K562 (cell line): ENCODE measurements around the gene MFSD6. TPM values are rescaled to one million over a fixed set of nuclear protein-coding genes. Genes with fewer than 3 reads are reported as not detected.

ENCODE experiments used
- ATF1 ChIP-seq, 2 experiments: fragments of 450-650 bp in 1 of 2; IDR thresholded peaks; 2 replicates each; pipeline ENCODE4 v1.6.1; 2016; ENCODE audit warnings: missing compliant biosample characterization in 1 of 2, missing genetic modification characterization in 1 of 2
- CCNT2 ChIP-seq: IDR thresholded peaks from 2 replicates; pipeline ENCODE4 v1.6.1; 2011; ENCODE audit warnings: borderline replicate concordance, low read depth, mild to moderate bottlenecking, moderate library complexity, mixed read lengths, low read length; ENCODE audit not compliant: insufficient read length; ENCODE audit errors: extremely low read depth
- NBN ChIP-seq: fragments of 450-650 bp; IDR thresholded peaks from 2 replicates; pipeline ENCODE4 v1.6.1; 2016; ENCODE audit warnings: low read depth, mild to moderate bottlenecking
- NONO ChIP-seq, 2 experiments: fragments of 200-400 bp in 1 of 2; fragments of 450-650 bp in 1 of 2; formaldehyde crosslinking in 1 of 2; IDR thresholded peaks; 2 replicates each; pipeline ENCODE4 v1.6.1; 2017; ENCODE audit warnings: low read depth in 2 of 2, mild to moderate bottlenecking in 2 of 2, moderate library complexity in 2 of 2, low read length in 1 of 2
- PHF8 ChIP-seq: fragments of 200-600 bp; sonication (generic); IDR thresholded peaks from 2 replicates; pipeline ENCODE4 v1.6.1; 2012; ENCODE audit warnings: mixed run types, mild to moderate bottlenecking, inconsistent platforms, low read length, moderate library complexity, borderline replicate concordance
- TCF3 ChIP-seq: sonication (generic); formaldehyde crosslinking; IDR thresholded peaks from 2 replicates; pipeline ENCODE4 v1.4.0; 2020; ENCODE audit warnings: mild to moderate bottlenecking, missing genetic modification reagents
- TOE1 ChIP-seq, 2 experiments: fragments of 450-650 bp in 1 of 2; sonication (generic) in 1 of 2; formaldehyde crosslinking in 1 of 2; IDR thresholded peaks; 2 replicates each; pipeline versions ENCODE4 v1.7.1 to v1.8.0; 2016 to 2022; ENCODE audit warnings: borderline replicate concordance in 2 of 2, mild to moderate bottlenecking in 2 of 2, antibody characterized with exemption in 1 of 2, inconsistent platforms in 1 of 2, low read depth in 1 of 2, missing genetic modification reagents in 1 of 2, moderate library complexity in 1 of 2
- ZBTB8A ChIP-seq: fragments of 450-650 bp; IDR thresholded peaks from 2 replicates; pipeline ENCODE4 v1.6.1; 2018; ENCODE audit warnings: mild to moderate bottlenecking, moderate library complexity; ENCODE audit not compliant: partially characterized antibody
- ZFP36 ChIP-seq: fragments of 150-350 bp; IDR thresholded peaks from 2 replicates; pipeline ENCODE4 v1.6.1; 2018; ENCODE audit warnings: low read length, low read depth; ENCODE audit not compliant: partially characterized antibody
- ZNF274 ChIP-seq: IDR thresholded peaks from 2 replicates; pipeline ENCODE4 v1.6.1; 2011; ENCODE audit warnings: low read depth, mild to moderate bottlenecking, low read length, moderate library complexity, borderline replicate concordance
- ZNF778 ChIP-seq: fragments of 450-650 bp; formaldehyde crosslinking; IDR thresholded peaks from 2 replicates; pipeline ENCODE4 v1.4.0; 2020; ENCODE audit warnings: mild to moderate bottlenecking, moderate library complexity
- polyA plus RNA-seq, 8 experiments: library from polyadenylated mRNA; depleted of rRNA in 4 of 8; stranded (reverse) in 5 of 8; unstranded in 3 of 8; fragments of >200 nt; fragmentation: Nextera tagmentation in 2 of 8; fragmentation: Illumina TruSeq in 1 of 8; extraction: Ambion mirVana in 2 of 8; extraction: Trizol in 1 of 8; gene quantifications; 2 replicates each; pipeline versions ENCODE4 v1.2.1 to v1.2.3, GENCODE V29; 2011 to 2014; ENCODE audit warnings: inconsistent platforms in 1 of 8, missing spikeins in 1 of 8
- total RNA-seq, 7 experiments: library from RNA; depleted of rRNA in 6 of 7; stranded (reverse); fragments of >200 nt in 6 of 7; fragmentation: Illumina TruSeq in 2 of 7; extraction: Trizol in 2 of 7; gene quantifications; 2 replicates each; pipeline versions ENCODE4 v1.2.1 to v1.2.3, GENCODE V29; 2011 to 2021; ENCODE audit warnings: low replicate concordance in 1 of 7
- TF ChIP-seq, protein P1 (sequence below), 2 experiments: IDR thresholded peaks; 2 replicates each; pipeline ENCODE4 v1.6.1; 2011; ENCODE audit warnings: borderline replicate concordance in 1 of 2, control low read depth in 1 of 2, low read depth in 1 of 2, low read length in 1 of 2, mild to moderate bottlenecking in 1 of 2, mixed read lengths in 1 of 2, moderate library complexity in 1 of 2; ENCODE audit not compliant: insufficient read depth in 1 of 2, insufficient read length in 1 of 2, poor library complexity in 1 of 2, severe bottlenecking in 1 of 2; ENCODE audit errors: extremely low read depth in 1 of 2
- TF ChIP-seq, protein P2 (sequence below), 2 experiments: fragments of 450-650 bp in 1 of 2; sonication (generic) in 1 of 2; formaldehyde crosslinking in 1 of 2; IDR thresholded peaks in 1 of 2; conservative IDR thresholded peaks in 1 of 2; 2 replicates each; pipeline versions ENCODE4 v1.6.1 to v1.8.1; 2016 to 2023; ENCODE audit warnings: mild to moderate bottlenecking in 2 of 2, moderate library complexity in 2 of 2, inconsistent platforms in 1 of 2, missing genetic modification reagents in 1 of 2
- TF ChIP-seq, protein P3 (sequence below): sonication (generic); formaldehyde crosslinking; IDR thresholded peaks from 2 replicates; pipeline ENCODE4 v1.8.0; 2023; ENCODE audit warnings: mild to moderate bottlenecking, missing genetic modification reagents
- TF ChIP-seq, protein P4 (sequence below): fragments of 250-450 bp; sonication (Bioruptor Pico); IDR thresholded peaks from 2 replicates; pipeline ENCODE4 v1.9.0; 2021; ENCODE audit warnings: mild to moderate bottlenecking, inconsistent platforms

MFSD6 gene
- total and polyA plus RNA-seq, 9 of the 15 experiments (the other 6 are each of a cell fraction or from before 2014, with no cell fraction given), result 1.1 to 7.9 (median 4.4) TPM

DNA sequence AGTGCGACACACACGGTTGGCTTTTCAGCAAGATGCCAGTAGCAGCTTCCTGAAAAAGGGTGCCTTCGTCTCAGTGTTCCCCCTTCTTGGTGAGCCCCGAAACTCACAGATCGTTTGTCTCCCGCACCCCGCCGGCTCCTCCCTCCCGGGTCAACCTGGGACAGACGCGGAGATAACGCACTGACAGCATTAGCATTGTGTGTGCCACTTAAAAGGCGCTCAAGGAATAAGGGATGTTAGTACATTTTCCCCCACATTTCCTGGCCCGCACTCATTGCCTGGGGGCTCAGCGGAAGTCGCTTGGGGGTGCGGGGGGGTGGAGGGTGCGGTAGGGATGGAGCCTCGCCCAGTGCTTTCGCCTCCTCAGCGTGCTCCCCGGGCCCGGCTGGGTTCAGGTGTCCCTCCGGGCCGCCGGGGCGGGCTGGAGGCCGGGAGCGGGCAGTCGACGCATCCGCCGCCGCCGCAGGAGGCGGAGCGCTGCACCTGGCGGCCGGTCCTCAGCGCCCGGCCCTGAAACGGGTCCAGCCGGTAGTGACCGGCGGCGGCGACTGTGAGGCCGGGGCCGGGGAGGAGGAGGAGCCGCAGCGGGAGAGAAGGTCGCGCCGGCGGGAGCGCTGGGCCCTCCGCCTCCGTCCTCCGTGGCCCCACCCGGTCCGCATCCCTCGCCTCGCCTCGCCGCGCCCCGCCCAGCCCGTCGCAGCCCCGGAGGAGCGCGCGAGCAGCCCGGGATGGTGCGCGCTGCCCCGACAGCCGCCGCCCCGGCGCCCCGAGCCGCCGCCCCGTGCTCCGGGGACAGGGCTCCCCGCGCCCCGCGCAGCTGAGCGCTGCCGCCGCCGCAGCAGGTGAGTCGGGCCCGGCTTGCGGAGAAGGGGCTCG is at the start of gene MFSD6 (continued):
- TF ChIP-seq ZFP36, result no peak
- TF ChIP-seq TOE1 (IDR thresholded peaks at IDR 0.05; ENCODE audit: borderline replicate concordance), result no peak
- no peak for TF ChIP-seq TOE1 (CRISPR knock-in tag; IDR thresholded peaks at IDR 0.05; ENCODE audit: borderline replicate concordance, low read depth)
- no peak for TF ChIP-seq TCF3 (CRISPR knock-in tag)
- TF ChIP-seq, protein P1, sequence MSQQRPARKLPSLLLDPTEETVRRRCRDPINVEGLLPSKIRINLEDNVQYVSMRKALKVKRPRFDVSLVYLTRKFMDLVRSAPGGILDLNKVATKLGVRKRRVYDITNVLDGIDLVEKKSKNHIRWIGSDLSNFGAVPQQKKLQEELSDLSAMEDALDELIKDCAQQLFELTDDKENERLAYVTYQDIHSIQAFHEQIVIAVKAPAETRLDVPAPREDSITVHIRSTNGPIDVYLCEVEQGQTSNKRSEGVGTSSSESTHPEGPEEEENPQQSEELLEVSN (IDR thresholded peaks at IDR 0.05; ENCODE audit: borderline replicate concordance in 1 of 2, extremely low read depth in 1 of 2, insufficient read depth in 1 of 2, insufficient read length in 1 of 2, low read depth in 1 of 2, low read length in 1 of 2, poor library complexity in 1 of 2, severe bottlenecking in 1 of 2), result peak in 1 of 2 experiments; percentile 39
- TF ChIP-seq ZBTB8A, result no peak
- TF ChIP-seq, protein P2, sequence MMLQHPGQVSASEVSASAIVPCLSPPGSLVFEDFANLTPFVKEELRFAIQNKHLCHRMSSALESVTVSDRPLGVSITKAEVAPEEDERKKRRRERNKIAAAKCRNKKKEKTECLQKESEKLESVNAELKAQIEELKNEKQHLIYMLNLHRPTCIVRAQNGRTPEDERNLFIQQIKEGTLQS (IDR thresholded peaks at IDR 0.05), result no peak
- TF ChIP-seq, protein P2 (CRISPR knock-in tag; conservative IDR thresholded peaks at IDR 0.05), result no peak
- TF ChIP-seq NONO (IDR thresholded peaks at IDR 0.05; ENCODE audit: low read depth in 2 of 2, low read length in 1 of 2), result peak; percentile 17 to 29; a peak in 1 of 4 replicates
- no peak for TF ChIP-seq ATF1 (CRISPR knock-in tag; IDR thresholded peaks at IDR 0.05)
- no peak for TF ChIP-seq ATF1 (tag; IDR thresholded peaks at IDR 0.05)
- TF ChIP-seq, protein P3, sequence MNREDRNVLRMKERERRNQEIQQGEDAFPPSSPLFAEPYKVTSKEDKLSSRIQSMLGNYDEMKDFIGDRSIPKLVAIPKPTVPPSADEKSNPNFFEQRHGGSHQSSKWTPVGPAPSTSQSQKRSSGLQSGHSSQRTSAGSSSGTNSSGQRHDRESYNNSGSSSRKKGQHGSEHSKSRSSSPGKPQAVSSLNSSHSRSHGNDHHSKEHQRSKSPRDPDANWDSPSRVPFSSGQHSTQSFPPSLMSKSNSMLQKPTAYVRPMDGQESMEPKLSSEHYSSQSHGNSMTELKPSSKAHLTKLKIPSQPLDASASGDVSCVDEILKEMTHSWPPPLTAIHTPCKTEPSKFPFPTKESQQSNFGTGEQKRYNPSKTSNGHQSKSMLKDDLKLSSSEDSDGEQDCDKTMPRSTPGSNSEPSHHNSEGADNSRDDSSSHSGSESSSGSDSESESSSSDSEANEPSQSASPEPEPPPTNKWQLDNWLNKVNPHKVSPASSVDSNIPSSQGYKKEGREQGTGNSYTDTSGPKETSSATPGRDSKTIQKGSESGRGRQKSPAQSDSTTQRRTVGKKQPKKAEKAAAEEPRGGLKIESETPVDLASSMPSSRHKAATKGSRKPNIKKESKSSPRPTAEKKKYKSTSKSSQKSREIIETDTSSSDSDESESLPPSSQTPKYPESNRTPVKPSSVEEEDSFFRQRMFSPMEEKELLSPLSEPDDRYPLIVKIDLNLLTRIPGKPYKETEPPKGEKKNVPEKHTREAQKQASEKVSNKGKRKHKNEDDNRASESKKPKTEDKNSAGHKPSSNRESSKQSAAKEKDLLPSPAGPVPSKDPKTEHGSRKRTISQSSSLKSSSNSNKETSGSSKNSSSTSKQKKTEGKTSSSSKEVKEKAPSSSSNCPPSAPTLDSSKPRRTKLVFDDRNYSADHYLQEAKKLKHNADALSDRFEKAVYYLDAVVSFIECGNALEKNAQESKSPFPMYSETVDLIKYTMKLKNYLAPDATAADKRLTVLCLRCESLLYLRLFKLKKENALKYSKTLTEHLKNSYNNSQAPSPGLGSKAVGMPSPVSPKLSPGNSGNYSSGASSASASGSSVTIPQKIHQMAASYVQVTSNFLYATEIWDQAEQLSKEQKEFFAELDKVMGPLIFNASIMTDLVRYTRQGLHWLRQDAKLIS, result peak; percentile 83; the same call in 1 of the 2 replicates
- peak; percentile 50; the same call in 1 of the 2 replicates for TF ChIP-seq PHF8
- no peak for TF ChIP-seq ZNF778 (CRISPR knock-in tag)
- TF ChIP-seq NBN, result no peak
- TF ChIP-seq ZNF274, result no peak
- TF ChIP-seq, protein P4, sequence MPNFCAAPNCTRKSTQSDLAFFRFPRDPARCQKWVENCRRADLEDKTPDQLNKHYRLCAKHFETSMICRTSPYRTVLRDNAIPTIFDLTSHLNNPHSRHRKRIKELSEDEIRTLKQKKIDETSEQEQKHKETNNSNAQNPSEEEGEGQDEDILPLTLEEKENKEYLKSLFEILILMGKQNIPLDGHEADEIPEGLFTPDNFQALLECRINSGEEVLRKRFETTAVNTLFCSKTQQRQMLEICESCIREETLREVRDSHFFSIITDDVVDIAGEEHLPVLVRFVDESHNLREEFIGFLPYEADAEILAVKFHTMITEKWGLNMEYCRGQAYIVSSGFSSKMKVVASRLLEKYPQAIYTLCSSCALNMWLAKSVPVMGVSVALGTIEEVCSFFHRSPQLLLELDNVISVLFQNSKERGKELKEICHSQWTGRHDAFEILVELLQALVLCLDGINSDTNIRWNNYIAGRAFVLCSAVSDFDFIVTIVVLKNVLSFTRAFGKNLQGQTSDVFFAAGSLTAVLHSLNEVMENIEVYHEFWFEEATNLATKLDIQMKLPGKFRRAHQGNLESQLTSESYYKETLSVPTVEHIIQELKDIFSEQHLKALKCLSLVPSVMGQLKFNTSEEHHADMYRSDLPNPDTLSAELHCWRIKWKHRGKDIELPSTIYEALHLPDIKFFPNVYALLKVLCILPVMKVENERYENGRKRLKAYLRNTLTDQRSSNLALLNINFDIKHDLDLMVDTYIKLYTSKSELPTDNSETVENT, result no peak
- TF ChIP-seq CCNT2, result peak; percentile 38
